Activated naive CD8-positive, alpha-beta T cell (primary cell): ENCODE results near the gene TRIM66.

Source experiments
- H3K27ac Mint-ChIP-seq: one replicate; pipeline ENCODE4 v1.8.0; 2021; ENCODE audit warnings: mixed read lengths
- H3K27me3 Mint-ChIP-seq: one replicate; pipeline ENCODE4 v1.8.0; 2021; ENCODE audit warnings: mixed read lengths
- H3K36me3 Mint-ChIP-seq: one replicate; pipeline ENCODE4 v1.8.0; 2021; ENCODE audit warnings: mixed read lengths
- H3K4me1 Mint-ChIP-seq: one replicate; pipeline ENCODE4 v1.8.0; 2021; ENCODE audit warnings: low read depth, mixed read lengths
- H3K4me3 Mint-ChIP-seq: one replicate; pipeline ENCODE4 v1.8.0; 2021; ENCODE audit warnings: mild to moderate bottlenecking, mixed read lengths
- H3K9me3 Mint-ChIP-seq: one replicate; pipeline ENCODE4 v1.8.0; 2021; ENCODE audit warnings: low read depth, mixed read lengths

TRIM66 gene

GRCh38 chr11:8661001-8661795, 21.3 kb downstream of the TRIM66 start:
- Mint-ChIP-seq H3K9me3 (no peaks in the 10 kb centered on the region), H3K27me3 (no peaks in the 10 kb centered on the region), H3K4me3 (no peak overlapping the region), H3K27ac (no peak overlapping the region), H3K36me3 (peaks cover 9% of the 10 kb centered on the region), H3K4me1 (no peaks in the 10 kb centered on the region)

GRCh38 chr11:8658321-8659057, 24.0 kb downstream of the TRIM66 start:
- no peaks in the 10 kb centered on the region for H3K27me3 Mint-ChIP-seq
- peaks cover 8% of the 10 kb centered on the region for H3K36me3 Mint-ChIP-seq
- H3K9me3 Mint-ChIP-seq = no peaks in the 10 kb centered on the region
- no peak overlapping the region for H3K4me3 Mint-ChIP-seq
- H3K4me1 Mint-ChIP-seq = no peaks in the 10 kb centered on the region
- no peak overlapping the region for H3K27ac Mint-ChIP-seq

- Mint-ChIP-seq H3K27ac (no peak overlapping the region), H3K4me1 (no peaks in the 10 kb centered on the region), H3K9me3 (no peaks in the 10 kb centered on the region), H3K27me3 (no peaks in the 10 kb centered on the region), H3K4me3 (no peak overlapping the region), H3K36me3 (peaks cover 8% of the 10 kb centered on the region)
Observed at GRCh38 chr11:8656291-8656690, 26.2 kb downstream of the TRIM66 start.

- Mint-ChIP-seq H3K9me3 (no peaks in the 10 kb centered on the region), H3K27me3 (no peaks in the 10 kb centered on the region), H3K36me3 (peaks cover 8% of the 10 kb centered on the region), H3K4me3 (no peak overlapping the region), H3K4me1 (no peaks in the 10 kb centered on the region), H3K27ac (no peak overlapping the region)
Observed at GRCh38 chr11:8654503-8654902, 28.0 kb downstream of the TRIM66 start.

- H3K27me3 Mint-ChIP-seq = no peaks in the 10 kb centered on the region
- peaks cover 14% of the 10 kb centered on the region for H3K36me3 Mint-ChIP-seq
- no peaks in the 10 kb centered on the region for H3K9me3 Mint-ChIP-seq
- no peaks in the 10 kb centered on the region for H3K4me1 Mint-ChIP-seq
- H3K27ac Mint-ChIP-seq = no peak overlapping the region
- H3K4me3 Mint-ChIP-seq = no peak overlapping the region
Observed at GRCh38 chr11:8652140-8652539, 30.3 kb downstream of the TRIM66 start.

DNA sequence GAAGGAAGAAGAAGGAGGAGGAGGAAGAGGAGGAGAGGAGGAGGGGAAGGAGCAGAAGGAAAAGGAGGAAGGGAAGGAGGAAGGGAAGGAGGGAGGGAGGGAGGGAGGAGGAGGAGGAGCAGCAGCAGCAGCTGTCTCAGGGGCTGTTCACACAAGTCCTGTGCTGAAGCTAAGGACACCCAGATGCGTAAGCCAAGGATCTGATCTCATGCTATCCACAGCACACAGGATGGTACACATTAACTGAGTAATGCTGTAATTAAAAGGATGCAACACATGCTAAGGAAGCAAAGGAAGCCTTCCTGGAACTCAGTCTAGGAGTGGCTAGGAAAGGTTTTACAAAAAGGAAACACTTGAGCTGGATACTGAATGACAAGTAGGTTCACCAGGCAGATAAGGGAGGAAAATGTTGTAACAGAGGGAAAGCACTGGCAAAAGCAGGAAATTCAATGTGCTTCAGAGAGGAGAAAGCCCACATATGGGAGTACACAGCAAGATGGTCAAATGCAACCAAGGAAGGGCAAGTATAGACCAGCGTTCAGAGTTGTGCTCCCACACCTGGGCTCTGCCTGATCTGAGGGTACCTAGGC, 32.0 kb downstream of the TRIM66 start:
- Mint-ChIP-seq H3K27me3 (no peaks in the 10 kb centered on the region), H3K4me1 (no peaks in the 10 kb centered on the region), H3K9me3 (no peaks in the 10 kb centered on the region), H3K36me3 (peaks cover 17% of the 10 kb centered on the region), H3K4me3 (no peak overlapping the region), H3K27ac (no peak overlapping the region)

- H3K9me3 Mint-ChIP-seq = no peaks in the 10 kb centered on the region
- H3K27me3 Mint-ChIP-seq = no peaks in the 10 kb centered on the region
- H3K27ac Mint-ChIP-seq = no peak overlapping the region
- H3K4me3 Mint-ChIP-seq = no peak overlapping the region
- peaks cover 16% of the 10 kb centered on the region for H3K36me3 Mint-ChIP-seq
- no peaks in the 10 kb centered on the region for H3K4me1 Mint-ChIP-seq
Observed at GRCh38 chr11:8649361-8649760, 33.1 kb downstream of the TRIM66 start.

- Mint-ChIP-seq H3K4me3 (no peak overlapping the region), H3K9me3 (no peaks in the 10 kb centered on the region), H3K36me3 (peaks cover 16% of the 10 kb centered on the region), H3K27ac (no peak overlapping the region), H3K4me1 (no peaks in the 10 kb centered on the region), H3K27me3 (no peaks in the 10 kb centered on the region)
Observed at GRCh38 chr11:8646873-8647272, 35.6 kb downstream of the TRIM66 start.

DNA sequence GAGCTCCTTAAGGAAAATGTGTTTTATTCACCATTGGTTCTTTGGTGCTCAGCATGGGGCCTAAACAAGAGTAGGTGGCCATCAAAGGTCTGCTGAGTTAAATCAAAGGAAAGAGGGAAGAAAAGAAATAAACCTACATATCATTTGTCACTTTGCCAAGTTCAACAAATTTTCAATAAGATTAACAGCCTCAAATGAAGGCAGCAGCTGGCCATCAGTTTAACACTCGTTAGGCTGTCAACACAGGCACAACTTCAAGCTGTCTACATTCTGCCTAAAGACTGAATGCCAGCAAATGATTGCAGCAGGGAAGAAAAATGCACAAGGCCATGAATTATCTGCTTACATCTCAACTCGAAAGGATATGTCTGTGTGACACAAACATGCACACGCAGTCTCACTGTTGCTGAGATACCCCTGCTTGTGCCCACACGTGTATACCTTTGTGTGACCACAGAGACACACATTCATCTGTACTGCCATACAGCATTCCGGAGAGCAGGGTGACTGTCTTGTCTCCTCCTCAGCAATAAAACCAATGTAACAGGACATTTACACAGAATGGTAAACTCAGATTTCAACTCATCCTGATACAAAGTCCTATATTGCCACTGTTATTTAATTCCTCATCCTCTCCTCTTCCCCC, 40.1 kb downstream of the TRIM66 start:
- no peaks in the 10 kb centered on the region for H3K4me1 Mint-ChIP-seq
- no peak overlapping the region for H3K27ac Mint-ChIP-seq
- no peaks in the 10 kb centered on the region for H3K27me3 Mint-ChIP-seq
- no peak overlapping the region for H3K4me3 Mint-ChIP-seq
- H3K36me3 Mint-ChIP-seq = peaks cover 26% of the 10 kb centered on the region
- H3K9me3 Mint-ChIP-seq = no peaks in the 10 kb centered on the region

- no peaks in the 10 kb centered on the region for H3K4me1 Mint-ChIP-seq
- H3K4me3 Mint-ChIP-seq = no peak overlapping the region
- H3K36me3 Mint-ChIP-seq = peaks cover 31% of the 10 kb centered on the region
- H3K9me3 Mint-ChIP-seq = peaks cover 7% of the 10 kb centered on the region
- no peak overlapping the region for H3K27ac Mint-ChIP-seq
- H3K27me3 Mint-ChIP-seq = no peaks in the 10 kb centered on the region
Observed at GRCh38 chr11:8641332-8641731, 41.1 kb downstream of the TRIM66 start.

GRCh38 chr11:8640267-8640906, 42.1 kb downstream of the TRIM66 start:
- Mint-ChIP-seq H3K9me3 (peaks cover 10% of the 10 kb centered on the region), H3K4me3 (no peak overlapping the region), H3K36me3 (peaks cover 37% of the 10 kb centered on the region), H3K27ac (no peak overlapping the region), H3K27me3 (no peaks in the 10 kb centered on the region), H3K4me1 (no peaks in the 10 kb centered on the region)

DNA sequence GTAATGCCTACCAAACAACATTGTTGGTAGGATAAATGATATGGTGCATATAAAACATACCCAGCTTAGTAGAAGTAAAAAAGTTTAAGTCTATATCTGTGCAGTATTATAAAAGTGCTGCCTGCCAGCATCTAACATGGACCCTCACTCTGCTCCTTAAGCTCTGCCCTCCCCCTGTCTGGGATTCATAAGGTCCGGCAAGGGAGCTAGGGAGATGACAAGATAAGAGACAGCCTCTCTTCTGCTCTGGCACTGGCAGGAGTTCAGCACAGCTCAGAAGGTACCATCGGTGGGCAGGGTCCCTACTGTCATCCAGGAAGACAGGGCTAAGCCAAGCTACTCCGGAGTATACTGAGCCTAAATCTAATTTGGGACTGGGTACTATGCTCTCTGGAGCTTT, 42.8 kb downstream of the TRIM66 start:
- no peaks in the 10 kb centered on the region for H3K4me1 Mint-ChIP-seq
- H3K27ac Mint-ChIP-seq = no peak overlapping the region
- H3K9me3 Mint-ChIP-seq = peaks cover 10% of the 10 kb centered on the region
- peaks cover 37% of the 10 kb centered on the region for H3K36me3 Mint-ChIP-seq
- H3K27me3 Mint-ChIP-seq = no peaks in the 10 kb centered on the region
- no peak overlapping the region for H3K4me3 Mint-ChIP-seq

DNA sequence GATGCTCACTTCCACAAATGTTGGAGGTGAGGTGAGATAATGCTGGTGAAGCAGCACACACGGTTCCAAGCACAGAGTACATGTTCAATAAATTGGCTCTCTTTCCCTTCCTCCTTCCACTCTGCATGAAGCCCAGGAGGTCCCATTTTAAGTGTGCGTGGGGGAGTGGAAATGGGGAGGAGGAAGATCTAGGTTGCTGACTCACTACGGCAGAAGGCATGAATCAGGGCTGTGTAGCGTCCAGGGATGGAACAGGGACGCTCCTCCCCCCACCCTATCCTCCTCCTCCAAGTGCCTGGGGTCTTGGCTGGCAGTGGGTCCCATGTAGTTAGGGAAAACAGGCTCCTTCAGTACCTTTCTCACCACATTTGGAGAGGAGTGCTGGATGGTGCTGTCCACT, 44.2 kb downstream of the TRIM66 start:
- peaks cover 10% of the 10 kb centered on the region for H3K9me3 Mint-ChIP-seq
- no peak overlapping the region for H3K27ac Mint-ChIP-seq
- peaks cover 37% of the 10 kb centered on the region for H3K36me3 Mint-ChIP-seq
- no peaks in the 10 kb centered on the region for H3K4me1 Mint-ChIP-seq
- no peak overlapping the region for H3K4me3 Mint-ChIP-seq
- H3K27me3 Mint-ChIP-seq = no peaks in the 10 kb centered on the region

DNA sequence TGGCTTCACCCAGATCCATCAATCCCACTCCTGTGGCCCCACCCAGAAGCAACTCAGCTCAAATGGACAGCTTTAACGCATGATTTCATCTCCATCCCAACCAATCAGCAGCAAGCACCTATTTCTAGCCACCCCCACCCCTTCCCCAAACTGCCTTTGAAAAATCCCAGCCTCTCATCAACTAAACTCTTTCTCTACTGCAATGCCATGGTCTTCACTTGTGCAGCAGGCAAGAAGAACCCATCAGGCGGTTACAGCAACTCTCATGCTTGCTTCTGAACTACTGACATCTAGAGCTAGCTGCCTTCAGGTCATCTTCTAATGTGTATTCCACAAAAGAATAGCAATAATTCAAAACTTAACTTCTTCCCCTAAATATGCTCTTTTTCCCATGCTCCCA, 46.3 kb downstream of the TRIM66 start:
- H3K4me3 Mint-ChIP-seq = no peak overlapping the region
- peaks cover 10% of the 10 kb centered on the region for H3K9me3 Mint-ChIP-seq
- H3K27ac Mint-ChIP-seq = no peak overlapping the region
- peaks cover 38% of the 10 kb centered on the region for H3K36me3 Mint-ChIP-seq
- no peaks in the 10 kb centered on the region for H3K4me1 Mint-ChIP-seq
- no peaks in the 10 kb centered on the region for H3K27me3 Mint-ChIP-seq

DNA sequence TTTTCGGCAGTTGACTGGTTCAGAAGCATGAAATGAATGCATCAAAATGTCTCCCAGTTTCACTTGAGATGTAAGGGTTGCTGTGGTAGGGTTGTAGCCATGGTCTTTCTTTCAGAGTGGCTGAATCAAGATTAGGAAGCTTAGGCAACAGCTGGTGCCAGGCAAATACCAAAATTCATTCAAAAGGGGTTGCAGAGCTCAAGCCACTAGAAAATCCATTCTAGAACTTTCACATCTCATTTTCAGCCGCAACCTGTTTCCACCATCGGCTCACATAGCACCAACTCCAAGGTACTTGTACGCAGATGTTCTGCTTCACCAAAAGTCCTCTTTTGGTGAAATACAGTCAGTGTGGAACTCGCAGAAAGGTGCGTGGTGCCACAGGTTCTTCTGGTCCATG, 48.0 kb downstream of the TRIM66 start:
- H3K4me3 Mint-ChIP-seq = no peak overlapping the region
- H3K36me3 Mint-ChIP-seq = peaks cover 37% of the 10 kb centered on the region
- H3K4me1 Mint-ChIP-seq = no peaks in the 10 kb centered on the region
- no peaks in the 10 kb centered on the region for H3K27me3 Mint-ChIP-seq
- no peak overlapping the region for H3K27ac Mint-ChIP-seq
- peaks cover 10% of the 10 kb centered on the region for H3K9me3 Mint-ChIP-seq
